SU-DHL-6 (cell line): ENCODE measurements around the gene SGCD.

ENCODE experiments used
- CTCF ChIP-seq: fragments of 200-600 bp; sonication (generic); IDR thresholded peaks from one replicate; pipeline ENCODE4 v1.5.1; 2017; ENCODE audit warnings: antibody characterized with exemption, mild to moderate bottlenecking, low read length, moderate library complexity; ENCODE audit not compliant: insufficient read depth, poor library complexity, severe bottlenecking
- EZH2phosphoT487 ChIP-seq: fragments of 200-600 bp; sonication (generic), shearing (Covaris generic); conservative IDR thresholded peaks from 2 replicates; pipeline ENCODE4 v1.6.1; 2018; ENCODE audit warnings: mild to moderate bottlenecking, antibody characterized with exemption, low read length, moderate library complexity, mixed read lengths

- TF ChIP-seq CTCF, result no peak
- no peak for TF ChIP-seq EZH2phosphoT487
Measured at GRCh38 chr5:156482818-156483217, 155.9 kb downstream of the SGCD start.
